ENCODE data around the gene SHROOM3.

DNA sequence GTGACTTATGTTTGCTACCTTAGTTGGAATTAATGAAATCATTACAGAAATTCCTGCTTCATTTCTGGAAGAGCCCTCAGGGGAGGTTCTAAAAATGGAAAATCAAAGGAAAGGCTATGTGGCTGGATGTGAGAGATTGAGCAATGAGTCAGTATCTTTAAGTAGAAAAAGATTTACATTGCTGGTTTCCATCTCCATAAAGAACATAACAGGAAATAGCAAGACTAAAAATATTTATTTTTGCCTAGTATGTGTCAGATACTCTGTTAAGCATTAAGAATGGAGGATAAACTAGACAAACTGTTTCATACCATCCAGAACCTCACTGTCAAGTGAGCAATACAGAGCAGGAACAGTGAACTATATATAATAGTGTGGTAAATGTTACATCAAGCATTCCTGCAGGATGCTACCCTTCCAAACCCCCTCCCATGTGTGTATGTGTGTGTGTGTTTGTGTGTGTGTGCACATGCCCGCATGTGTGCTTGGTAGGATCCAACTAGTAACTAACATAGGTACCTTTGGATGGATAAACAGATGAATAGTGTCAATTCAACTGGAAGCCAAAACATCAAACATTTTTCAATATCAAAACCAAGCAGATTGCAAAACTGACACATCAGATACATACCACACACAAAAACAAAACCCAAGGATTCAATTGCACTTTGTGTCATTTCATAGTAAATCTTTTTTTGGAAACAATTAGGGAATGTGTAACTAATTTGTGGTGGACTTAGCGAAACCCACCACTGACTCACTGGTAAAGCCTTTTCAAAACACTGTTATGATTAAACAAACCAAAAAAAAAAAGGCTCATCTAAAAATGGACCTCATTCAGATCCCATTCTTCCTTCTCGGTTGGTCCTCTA, 223.4 kb downstream of the SHROOM3 start:
- TF ChIP-seq CTCF (IDR thresholded peaks at IDR 0.05; ENCODE audit: insufficient read depth, low read length, poor library complexity, severe bottlenecking) (no peak), EZH2phosphoT487 (conservative IDR thresholded peaks at IDR 0.05; ENCODE audit: low read length) (no peak)
